ENCODE results near the gene CTSZ. TPM values are rescaled to one million over a fixed set of nuclear protein-coding genes. Genes with fewer than 3 reads are reported as not detected.

CTSZ gene
- total RNA-seq, 3 donors from 2014 or later, result 135 to 238 (median 181) TPM

- TF ChIP-seq CTCF (IDR thresholded peaks at IDR 0.05) (no peak), POLR2AphosphoS5 (IDR thresholded peaks at IDR 0.05) (no peak), POLR2A (IDR thresholded peaks at IDR 0.05) (no peak)
- Histone ChIP-seq H3K9me3 (no peaks in the 10 kb centered on the region), H3K27me3 (no peaks in the 10 kb centered on the region), H3K4me1 (peaks cover 14 to 20% of the 10 kb centered on the region in 2 donors), H3K27ac (peak overlapping the region; percentile 93), H3K36me3 (no peaks in the 10 kb centered on the region), H3K4me3 (no peak overlapping the region)
- intact Hi-C loops (cut with DNase I; ENCODE audit: low total_unique reads), result no loop called here
- no peak for DNase-seq (ENCODE audit: low spot score in 2 of 2)
Observed at GRCh38 chr20:59002388-59002787, 4.7 kb downstream of the CTSZ start.

- no peaks in the 10 kb centered on the region for H3K27me3 ChIP-seq
- no peaks in the 10 kb centered on the region for H3K36me3 ChIP-seq
- H3K27ac ChIP-seq, result peak overlapping the region in 1 of 2 donors; percentile 93
- peaks cover 11 to 20% of the 10 kb centered on the region in 2 donors for H3K4me1 ChIP-seq
- no peak for TF ChIP-seq CTCF (IDR thresholded peaks at IDR 0.05)
- no peaks in the 10 kb centered on the region for H3K9me3 ChIP-seq
- no peak overlapping the region for H3K4me3 ChIP-seq
- no peak for DNase-seq (ENCODE audit: low spot score in 2 of 2)
- intact Hi-C loops (cut with DNase I; ENCODE audit: low total_unique reads), result no loop called here
Observed at GRCh38 chr20:59001449-59002171, 5.4 kb downstream of the CTSZ start.

GRCh38 chr20:59001068-59001448, 6.0 kb downstream of the CTSZ start:
- Histone ChIP-seq H3K36me3 (no peaks in the 10 kb centered on the region), H3K4me3 (no peak overlapping the region), H3K27ac (no peak overlapping the region), H3K4me1 (peaks cover 10 to 20% of the 10 kb centered on the region in 2 donors), H3K27me3 (no peaks in the 10 kb centered on the region), H3K9me3 (no peaks in the 10 kb centered on the region)
- intact Hi-C loops (cut with DNase I; ENCODE audit: low total_unique reads), result no loop called here
- DNase-seq (ENCODE audit: low spot score in 2 of 2), result no peak
- TF ChIP-seq POLR2A (IDR thresholded peaks at IDR 0.05), result no peak
- no peak for TF ChIP-seq CTCF (IDR thresholded peaks at IDR 0.05)
- no peak for TF ChIP-seq POLR2AphosphoS5 (IDR thresholded peaks at IDR 0.05)

GRCh38 chr20:59000326-59000725, 6.7 kb downstream of the CTSZ start:
- no peak for DNase-seq (ENCODE audit: low spot score in 2 of 2)
- Histone ChIP-seq H3K9me3 (no peaks in the 10 kb centered on the region), H3K27me3 (no peaks in the 10 kb centered on the region), H3K4me3 (no peak overlapping the region), H3K36me3 (peaks cover 6% of the 10 kb centered on the region), H3K4me1 (peaks cover 2 to 13% of the 10 kb centered on the region in 2 donors), H3K27ac (no peak overlapping the region)
- intact Hi-C loops (cut with DNase I; ENCODE audit: low total_unique reads), result no loop called here
- TF ChIP-seq POLR2A (IDR thresholded peaks at IDR 0.05), result no peak
- no peak for TF ChIP-seq CTCF (IDR thresholded peaks at IDR 0.05)

GRCh38 chr20:58998656-58999055, 8.4 kb downstream of the CTSZ start:
- Histone ChIP-seq H3K27me3 (no peaks in the 10 kb centered on the region), H3K36me3 (peaks cover 11% of the 10 kb centered on the region), H3K4me1 (peaks cover 0 to 8% of the 10 kb centered on the region in 2 donors), H3K9me3 (no peaks in the 10 kb centered on the region), H3K4me3 (no peak overlapping the region), H3K27ac (no peak overlapping the region)
- intact Hi-C loops (cut with DNase I; ENCODE audit: low total_unique reads), result no loop called here
- no peak for DNase-seq (ENCODE audit: low spot score in 2 of 2)
- TF ChIP-seq CTCF (IDR thresholded peaks at IDR 0.05), result no peak
- TF ChIP-seq POLR2A (IDR thresholded peaks at IDR 0.05), result no peak
- TF ChIP-seq POLR2AphosphoS5 (IDR thresholded peaks at IDR 0.05), result no peak
